Measurements from ENCODE around the gene NEO1.

The NEO1 gene

DNA sequence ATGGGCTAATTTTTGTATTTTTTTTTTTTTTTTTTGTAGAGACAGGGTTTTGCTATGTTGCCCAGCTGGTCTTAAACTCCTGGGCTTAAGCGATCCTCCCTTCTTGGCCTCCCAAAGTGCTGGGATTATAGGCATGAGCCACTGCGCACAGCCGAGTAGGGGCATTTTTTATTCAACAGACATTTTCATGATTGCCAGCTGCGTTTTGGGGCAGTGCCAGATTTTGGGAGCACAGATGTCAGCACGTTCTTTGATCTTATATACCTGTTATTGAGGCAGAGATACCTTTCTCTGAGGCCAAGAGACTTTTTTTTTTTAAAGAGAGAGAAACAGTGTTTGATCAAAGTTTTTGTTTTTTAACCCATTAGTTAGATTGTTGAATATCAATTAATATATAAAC, 16.8 kb downstream of the NEO1 start (continued):
- no peak for TF ChIP-seq CSDC2 (CRISPR knock-in tag; IDR thresholded peaks at IDR 0.05)
- TF ChIP-seq ARNTL (CRISPR knock-in tag; IDR thresholded peaks at IDR 0.05; ENCODE audit: borderline replicate concordance, low read depth), result no peak

DNA sequence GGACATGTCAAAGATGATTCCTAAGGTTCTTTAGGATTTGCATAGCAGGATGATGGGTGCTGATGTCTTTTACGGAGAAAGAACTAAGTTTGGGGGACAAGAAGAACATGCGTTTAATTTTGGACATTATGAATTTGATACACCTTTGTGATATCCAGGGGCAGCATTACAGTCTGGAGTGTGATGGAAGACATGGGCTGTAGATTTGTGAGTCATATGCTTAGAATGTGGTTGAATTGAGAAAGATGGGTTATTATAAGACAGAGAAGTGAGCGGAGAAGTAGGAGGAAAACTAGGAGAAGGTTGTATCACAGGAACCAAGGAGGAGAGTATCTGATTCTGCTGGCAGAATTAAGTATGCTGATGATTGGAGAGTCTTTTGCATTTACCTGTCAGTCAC, 20.6 kb downstream of the NEO1 start:
- no peak for ATAC-seq
- TF ChIP-seq, protein P1, sequence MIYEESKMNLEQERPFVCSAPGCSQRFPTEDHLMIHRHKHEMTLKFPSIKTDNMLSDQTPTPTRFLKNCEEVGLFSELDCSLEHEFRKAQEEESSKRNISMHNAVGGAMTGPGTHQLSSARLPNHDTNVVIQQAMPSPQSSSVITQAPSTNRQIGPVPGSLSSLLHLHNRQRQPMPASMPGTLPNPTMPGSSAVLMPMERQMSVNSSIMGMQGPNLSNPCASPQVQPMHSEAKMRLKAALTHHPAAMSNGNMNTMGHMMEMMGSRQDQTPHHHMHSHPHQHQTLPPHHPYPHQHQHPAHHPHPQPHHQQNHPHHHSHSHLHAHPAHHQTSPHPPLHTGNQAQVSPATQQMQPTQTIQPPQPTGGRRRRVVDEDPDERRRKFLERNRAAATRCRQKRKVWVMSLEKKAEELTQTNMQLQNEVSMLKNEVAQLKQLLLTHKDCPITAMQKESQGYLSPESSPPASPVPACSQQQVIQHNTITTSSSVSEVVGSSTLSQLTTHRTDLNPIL (CRISPR knock-in tag; IDR thresholded peaks at IDR 0.05; ENCODE audit: low read depth), result no peak
- TF ChIP-seq TCF4 (CRISPR knock-in tag; IDR thresholded peaks at IDR 0.05; ENCODE audit: borderline replicate concordance) (no peak), ZFP30 (CRISPR knock-in tag; IDR thresholded peaks at IDR 0.05) (no peak), RARB (CRISPR knock-in tag; IDR thresholded peaks at IDR 0.05) (no peak)

DNA sequence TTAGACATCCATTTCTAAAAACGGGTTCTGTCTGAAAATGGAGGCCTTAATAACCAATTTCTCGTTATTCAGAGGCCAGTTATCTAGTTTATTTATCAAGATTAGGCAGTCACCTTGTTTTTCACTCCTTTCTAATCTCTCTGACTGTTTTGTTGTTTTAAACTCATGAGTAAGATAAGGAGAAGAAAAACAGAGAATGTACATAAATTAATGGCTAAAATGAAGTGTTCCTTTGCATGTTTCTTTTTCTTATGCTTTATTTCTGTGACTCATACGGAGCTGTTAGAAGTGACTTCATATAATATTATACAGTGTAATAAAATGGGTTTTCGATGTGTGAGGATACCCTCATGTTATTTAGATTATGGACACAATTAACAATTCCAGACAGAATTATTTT, 22.0 kb downstream of the NEO1 start:
- TF ChIP-seq SNAI2 (CRISPR knock-in tag; IDR thresholded peaks at IDR 0.05) (no peak), ARNTL (CRISPR knock-in tag; IDR thresholded peaks at IDR 0.05; ENCODE audit: borderline replicate concordance, low read depth) (no peak), ESRRG (CRISPR knock-in tag; IDR thresholded peaks at IDR 0.05) (no peak), ISL1 (CRISPR knock-in tag; IDR thresholded peaks at IDR 0.05) (no peak), ZNF8 (CRISPR knock-in tag; IDR thresholded peaks at IDR 0.05) (no peak), GLIS3 (CRISPR knock-in tag; IDR thresholded peaks at IDR 0.05) (no peak), ZFP3 (CRISPR knock-in tag; IDR thresholded peaks at IDR 0.05) (no peak), ZC3H10 (CRISPR knock-in tag; IDR thresholded peaks at IDR 0.05) (no peak), RARB (CRISPR knock-in tag; IDR thresholded peaks at IDR 0.05) (no peak), OSR1 (CRISPR knock-in tag; IDR thresholded peaks at IDR 0.05) (no peak), TCF4 (CRISPR knock-in tag; IDR thresholded peaks at IDR 0.05; ENCODE audit: borderline replicate concordance) (no peak), TOX (CRISPR knock-in tag; IDR thresholded peaks at IDR 0.05; ENCODE audit: borderline replicate concordance) (no peak), ZFP30 (CRISPR knock-in tag; IDR thresholded peaks at IDR 0.05) (no peak)
- TF ChIP-seq, protein P1 (CRISPR knock-in tag; IDR thresholded peaks at IDR 0.05; ENCODE audit: low read depth), result no peak
- TF ChIP-seq, protein P2, sequence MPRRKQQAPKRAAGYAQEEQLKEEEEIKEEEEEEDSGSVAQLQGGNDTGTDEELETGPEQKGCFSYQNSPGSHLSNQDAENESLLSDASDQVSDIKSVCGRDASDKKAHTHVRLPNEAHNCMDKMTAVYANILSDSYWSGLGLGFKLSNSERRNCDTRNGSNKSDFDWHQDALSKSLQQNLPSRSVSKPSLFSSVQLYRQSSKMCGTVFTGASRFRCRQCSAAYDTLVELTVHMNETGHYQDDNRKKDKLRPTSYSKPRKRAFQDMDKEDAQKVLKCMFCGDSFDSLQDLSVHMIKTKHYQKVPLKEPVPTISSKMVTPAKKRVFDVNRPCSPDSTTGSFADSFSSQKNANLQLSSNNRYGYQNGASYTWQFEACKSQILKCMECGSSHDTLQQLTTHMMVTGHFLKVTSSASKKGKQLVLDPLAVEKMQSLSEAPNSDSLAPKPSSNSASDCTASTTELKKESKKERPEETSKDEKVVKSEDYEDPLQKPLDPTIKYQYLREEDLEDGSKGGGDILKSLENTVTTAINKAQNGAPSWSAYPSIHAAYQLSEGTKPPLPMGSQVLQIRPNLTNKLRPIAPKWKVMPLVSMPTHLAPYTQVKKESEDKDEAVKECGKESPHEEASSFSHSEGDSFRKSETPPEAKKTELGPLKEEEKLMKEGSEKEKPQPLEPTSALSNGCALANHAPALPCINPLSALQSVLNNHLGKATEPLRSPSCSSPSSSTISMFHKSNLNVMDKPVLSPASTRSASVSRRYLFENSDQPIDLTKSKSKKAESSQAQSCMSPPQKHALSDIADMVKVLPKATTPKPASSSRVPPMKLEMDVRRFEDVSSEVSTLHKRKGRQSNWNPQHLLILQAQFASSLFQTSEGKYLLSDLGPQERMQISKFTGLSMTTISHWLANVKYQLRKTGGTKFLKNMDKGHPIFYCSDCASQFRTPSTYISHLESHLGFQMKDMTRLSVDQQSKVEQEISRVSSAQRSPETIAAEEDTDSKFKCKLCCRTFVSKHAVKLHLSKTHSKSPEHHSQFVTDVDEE (CRISPR knock-in tag; IDR thresholded peaks at IDR 0.05), result no peak
- TF ChIP-seq, protein P3, sequence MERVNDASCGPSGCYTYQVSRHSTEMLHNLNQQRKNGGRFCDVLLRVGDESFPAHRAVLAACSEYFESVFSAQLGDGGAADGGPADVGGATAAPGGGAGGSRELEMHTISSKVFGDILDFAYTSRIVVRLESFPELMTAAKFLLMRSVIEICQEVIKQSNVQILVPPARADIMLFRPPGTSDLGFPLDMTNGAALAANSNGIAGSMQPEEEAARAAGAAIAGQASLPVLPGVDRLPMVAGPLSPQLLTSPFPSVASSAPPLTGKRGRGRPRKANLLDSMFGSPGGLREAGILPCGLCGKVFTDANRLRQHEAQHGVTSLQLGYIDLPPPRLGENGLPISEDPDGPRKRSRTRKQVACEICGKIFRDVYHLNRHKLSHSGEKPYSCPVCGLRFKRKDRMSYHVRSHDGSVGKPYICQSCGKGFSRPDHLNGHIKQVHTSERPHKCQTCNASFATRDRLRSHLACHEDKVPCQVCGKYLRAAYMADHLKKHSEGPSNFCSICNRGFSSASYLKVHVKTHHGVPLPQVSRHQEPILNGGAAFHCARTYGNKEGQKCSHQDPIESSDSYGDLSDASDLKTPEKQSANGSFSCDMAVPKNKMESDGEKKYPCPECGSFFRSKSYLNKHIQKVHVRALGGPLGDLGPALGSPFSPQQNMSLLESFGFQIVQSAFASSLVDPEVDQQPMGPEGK (CRISPR knock-in tag; IDR thresholded peaks at IDR 0.05; ENCODE audit: borderline replicate concordance), result no peak
- TF ChIP-seq, protein P4, sequence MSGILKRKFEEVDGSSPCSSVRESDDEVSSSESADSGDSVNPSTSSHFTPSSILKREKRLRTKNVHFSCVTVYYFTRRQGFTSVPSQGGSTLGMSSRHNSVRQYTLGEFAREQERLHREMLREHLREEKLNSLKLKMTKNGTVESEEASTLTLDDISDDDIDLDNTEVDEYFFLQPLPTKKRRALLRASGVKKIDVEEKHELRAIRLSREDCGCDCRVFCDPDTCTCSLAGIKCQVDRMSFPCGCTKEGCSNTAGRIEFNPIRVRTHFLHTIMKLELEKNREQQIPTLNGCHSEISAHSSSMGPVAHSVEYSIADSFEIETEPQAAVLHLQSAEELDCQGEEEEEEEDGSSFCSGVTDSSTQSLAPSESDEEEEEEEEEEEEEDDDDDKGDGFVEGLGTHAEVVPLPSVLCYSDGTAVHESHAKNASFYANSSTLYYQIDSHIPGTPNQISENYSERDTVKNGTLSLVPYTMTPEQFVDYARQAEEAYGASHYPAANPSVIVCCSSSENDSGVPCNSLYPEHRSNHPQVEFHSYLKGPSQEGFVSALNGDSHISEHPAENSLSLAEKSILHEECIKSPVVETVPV (CRISPR knock-in tag; IDR thresholded peaks at IDR 0.05), result no peak
- TF ChIP-seq, protein P5, sequence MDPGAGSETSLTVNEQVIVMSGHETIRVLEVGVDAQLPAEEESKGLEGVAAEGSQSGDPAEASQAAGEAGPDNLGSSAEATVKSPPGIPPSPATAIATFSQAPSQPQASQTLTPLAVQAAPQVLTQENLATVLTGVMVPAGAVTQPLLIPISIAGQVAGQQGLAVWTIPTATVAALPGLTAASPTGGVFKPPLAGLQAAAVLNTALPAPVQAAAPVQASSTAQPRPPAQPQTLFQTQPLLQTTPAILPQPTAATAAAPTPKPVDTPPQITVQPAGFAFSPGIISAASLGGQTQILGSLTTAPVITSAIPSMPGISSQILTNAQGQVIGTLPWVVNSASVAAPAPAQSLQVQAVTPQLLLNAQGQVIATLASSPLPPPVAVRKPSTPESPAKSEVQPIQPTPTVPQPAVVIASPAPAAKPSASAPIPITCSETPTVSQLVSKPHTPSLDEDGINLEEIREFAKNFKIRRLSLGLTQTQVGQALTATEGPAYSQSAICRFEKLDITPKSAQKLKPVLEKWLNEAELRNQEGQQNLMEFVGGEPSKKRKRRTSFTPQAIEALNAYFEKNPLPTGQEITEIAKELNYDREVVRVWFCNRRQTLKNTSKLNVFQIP (CRISPR knock-in tag; IDR thresholded peaks at IDR 0.05; ENCODE audit: borderline replicate concordance, low read depth), result no peak

More for the DNA sequence above, 22.0 kb downstream of the NEO1 start:
- no peak for ATAC-seq
